AG04449 (cell line): ENCODE data around the gene ASXL1.

ENCODE experiments used
- CTCF ChIA-PET: fragments of 350-600 bp; formaldehyde crosslinking; extraction: SDS; loops from one replicate; lab custom pipeline; 2021; ENCODE audit warnings: antibody characterized with exemption; lab: Yijun Ruan, JAX
- POLR2A ChIA-PET: fragments of 400-600, 350-600 bp; formaldehyde crosslinking; extraction: SDS; loops from one replicate; lab custom pipeline; 2020; ENCODE audit warnings: antibody characterized with exemption, inconsistent platforms; lab: Yijun Ruan, JAX
- DNase-seq: peaks from one replicate; pipeline ENCODE4 v3.0.0-alpha.2; 2010; ENCODE audit warnings: low read depth, low spot score
- H3K4me3 ChIP-seq: 2 replicates; pipeline ENCODE4 v1.5.1; 2011; ENCODE audit warnings: low read depth, mild to moderate bottlenecking, control low read depth, low read length
- CTCF ChIP-seq: IDR thresholded peaks from one replicate; pipeline ENCODE4 v1.5.1; 2011; ENCODE audit warnings: mild to moderate bottlenecking, moderate library complexity, low read length, control low read depth, inconsistent platforms; ENCODE audit not compliant: insufficient read depth; ENCODE audit errors: missing control alignments

The ASXL1 gene

DNA sequence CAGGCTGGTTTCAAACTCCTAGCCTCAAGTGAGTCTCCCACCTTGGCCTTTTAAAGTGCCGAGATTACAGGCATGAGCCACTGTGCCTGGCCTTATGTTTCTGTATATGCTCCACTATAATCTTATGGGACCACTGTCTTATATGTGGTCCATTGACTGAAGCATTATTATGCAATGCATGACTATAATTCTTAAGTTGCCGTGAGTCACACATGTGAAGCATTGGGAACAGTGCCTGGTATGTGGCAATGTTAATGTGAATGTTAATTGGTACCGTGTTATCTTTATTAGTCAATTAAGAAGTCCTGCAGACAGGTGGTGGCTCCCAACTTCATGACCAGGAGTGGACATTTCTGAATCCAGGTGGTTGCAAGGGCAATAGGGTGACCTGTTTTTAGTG, 14.7 kb upstream of the ASXL1 start:
- no peak for DNase-seq
- ChIA-PET POLR2A (interaction anchor here (0.6 to 1.5 kb wide), 2 partner anchors 15 to 149 kb away, joined by 3 to 8 read pairs; partner anchors contain the start of gene ASXL1), CTCF (interaction anchor here (1.2 to 1.4 kb wide), 3 partner anchors 10 to 309 kb away, joined by 3 to 6 read pairs (median 4); no protein-coding TSS in a partner anchor)
- no peak for TF ChIP-seq CTCF
- H3K4me3 ChIP-seq = no peak overlapping the region

- no peak for DNase-seq
- POLR2A ChIA-PET = no interaction called here
- CTCF ChIA-PET = interaction anchor here (1.0 to 1.4 kb wide), 2 partner anchors 8 to 308 kb away, joined by 3 to 12 read pairs; no protein-coding TSS in a partner anchor
Measured at GRCh38 chr20:32344835-32345506, 13.2 kb upstream of the ASXL1 start.

GRCh38 chr20:32348207-32348606, 9.9 kb upstream of the ASXL1 start:
- ChIA-PET POLR2A (no interaction called here), CTCF (interaction anchor here (0.8 to 1.0 kb wide), 2 partner anchors 11 to 305 kb away, joined by 3 to 5 read pairs; no protein-coding TSS in a partner anchor)
- no peak for DNase-seq
- no peak overlapping the region for H3K4me3 ChIP-seq
- no peak for TF ChIP-seq CTCF

More at GRCh38 chr20:32344835-32345506, 13.2 kb upstream of the ASXL1 start:
- no peak for TF ChIP-seq CTCF
- H3K4me3 ChIP-seq = no peak overlapping the region

DNA sequence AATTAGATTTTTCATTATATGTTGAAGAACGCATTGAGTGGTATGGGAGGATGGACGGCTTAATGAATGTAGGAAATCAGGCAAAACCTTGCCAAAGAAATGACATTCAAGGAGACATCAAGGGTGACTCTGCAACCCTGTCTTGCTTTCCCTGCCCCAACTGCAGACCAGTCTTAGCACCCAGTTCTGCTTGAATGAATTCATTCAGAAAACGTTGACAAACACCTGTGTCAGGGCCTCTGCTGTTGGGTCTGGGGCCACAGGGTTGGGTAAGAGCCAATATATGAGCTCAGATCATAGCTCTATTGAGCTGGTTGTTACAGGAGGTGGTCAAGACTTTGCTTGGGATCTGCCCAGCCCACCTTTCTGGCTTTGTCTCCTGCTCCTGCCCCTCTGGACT, 7.7 kb upstream of the ASXL1 start:
- CTCF ChIA-PET = interaction anchor here (7.1 kb wide), 1 partner anchor 13 kb away, joined by 35 read pairs; no protein-coding TSS in a partner anchor
- POLR2A ChIA-PET = no interaction called here
- no peak overlapping the region for H3K4me3 ChIP-seq

GRCh38 chr20:32352121-32352720, 5.9 kb upstream of the ASXL1 start:
- TF ChIP-seq CTCF = no peak
- POLR2A ChIA-PET = no interaction called here
- DNase-seq = no peak
- CTCF ChIA-PET = interaction anchor here (1.3 to 7.1 kb wide), 3 partner anchors 9 to 14 kb away, joined by 3 to 35 read pairs (median 6); no protein-coding TSS in a partner anchor
- H3K4me3 ChIP-seq = no peak overlapping the region

More for the DNA sequence above, 7.7 kb upstream of the ASXL1 start:
- TF ChIP-seq CTCF = no peak
- no peak for DNase-seq
